ENCODE results near the gene KATNBL1.
A peak's percentile ranks its signal among the peaks of the same experiment; 100 is the strongest.
"Not testable (repeated sequence)": the region's sequence is repeated elsewhere in the genome, so short reads cannot be mapped to it uniquely, and the experiment has no call there.

The KATNBL1 gene

DNA sequence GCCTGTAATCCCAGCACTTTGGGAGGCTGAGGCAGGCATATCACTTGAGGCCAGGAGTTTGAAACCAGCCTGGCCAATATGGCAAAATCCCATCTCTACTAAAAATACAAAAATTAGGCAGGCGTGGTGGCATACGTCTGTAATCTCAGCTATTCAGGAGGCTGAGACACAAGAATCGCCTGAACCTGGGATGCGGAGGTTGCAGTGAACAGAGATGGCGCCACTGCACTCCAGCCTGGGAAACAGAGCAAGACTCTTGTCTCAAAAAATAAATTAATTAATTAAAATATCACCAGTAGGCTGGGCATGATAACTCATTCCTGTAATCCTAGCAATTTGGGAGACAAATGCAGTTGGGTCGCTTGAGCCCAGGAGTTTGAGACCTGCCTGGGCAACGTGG is 16.6 kb downstream of the KATNBL1 start:
- DNase-seq: not testable (repeated sequence)

GRCh38 chr15:34188711-34189110 is 21.2 kb downstream of the KATNBL1 start:
- DNase-seq: no peak

DNA sequence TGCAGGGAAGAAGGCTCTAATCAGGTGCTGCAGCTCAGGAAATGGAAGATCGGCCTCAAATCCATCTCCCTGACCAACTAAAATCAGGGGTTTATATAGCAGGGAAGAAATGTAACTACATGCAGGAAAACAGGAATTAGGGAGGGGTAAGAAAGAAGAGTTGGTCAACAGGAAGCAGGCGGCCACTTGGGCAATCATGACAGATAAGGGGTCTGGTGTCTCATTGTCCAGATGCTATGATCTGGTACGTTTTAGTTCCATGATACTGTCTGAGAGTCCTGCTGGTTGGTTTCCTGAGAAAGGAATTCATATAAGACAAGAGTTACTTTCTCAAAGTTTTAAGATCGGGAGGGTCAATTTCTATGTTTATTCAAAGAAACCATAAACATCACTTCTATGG is 24.2 kb downstream of the KATNBL1 start:
- no peak for DNase-seq

DNA sequence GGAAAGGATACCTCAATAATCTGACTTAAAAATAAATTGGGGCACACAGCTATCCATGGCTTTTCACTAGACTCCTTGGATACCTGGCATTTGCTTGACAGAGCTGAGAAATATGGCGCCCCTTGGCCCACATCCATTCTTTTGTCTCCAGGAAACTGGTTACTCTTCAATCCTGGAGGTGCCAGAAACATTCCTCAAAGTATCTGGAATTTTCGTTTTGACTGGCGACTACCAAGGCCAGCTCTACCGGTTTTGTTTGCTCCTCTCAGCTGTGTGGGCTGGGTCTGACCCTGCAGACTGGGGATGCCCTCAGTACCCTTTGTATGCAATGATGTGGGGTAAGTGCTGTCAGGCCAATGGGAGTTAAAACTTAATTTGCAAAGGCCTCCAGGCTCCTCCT is 27.0 kb downstream of the KATNBL1 start:
- no peak for DNase-seq

- DNase-seq: no peak
These were observed 30.7 kb downstream of the KATNBL1 start for GRCh38 chr15:34179234-34179633.

GRCh38 chr15:34165987-34166573 is 43.8 kb downstream of the KATNBL1 start:
- DNase-seq: not testable (repeated sequence)

DNA sequence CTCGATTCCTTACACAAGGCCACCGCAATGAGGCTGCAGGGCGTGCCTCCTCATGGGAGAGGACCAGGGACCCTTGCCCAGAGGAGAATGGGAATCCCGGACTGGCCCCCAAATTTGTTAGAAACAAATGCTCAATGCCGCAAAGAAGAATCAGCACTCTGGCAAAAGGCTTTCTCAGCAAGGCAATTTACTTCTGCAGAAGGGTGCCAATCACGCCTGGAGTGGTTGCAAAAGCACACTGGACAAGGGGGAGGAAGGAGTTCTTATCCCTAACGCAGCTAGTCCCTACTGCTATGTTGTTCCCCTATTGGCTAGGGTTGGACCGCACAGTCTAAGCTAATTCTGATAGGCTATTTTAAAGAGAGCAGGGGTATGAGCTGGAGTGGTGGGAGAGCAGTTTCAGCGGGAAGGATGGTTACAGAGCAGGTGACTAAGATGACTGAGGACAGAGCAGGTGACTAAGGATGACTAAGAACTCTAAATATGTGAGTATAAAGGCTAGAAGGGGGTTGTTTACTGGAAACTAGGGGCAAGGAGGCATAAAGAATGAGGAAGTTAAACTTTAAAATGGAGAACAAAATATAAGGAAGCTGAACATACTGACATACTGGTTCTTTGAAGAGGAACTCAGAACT is 48.5 kb downstream of the KATNBL1 start:
- no peak for DNase-seq

DNA sequence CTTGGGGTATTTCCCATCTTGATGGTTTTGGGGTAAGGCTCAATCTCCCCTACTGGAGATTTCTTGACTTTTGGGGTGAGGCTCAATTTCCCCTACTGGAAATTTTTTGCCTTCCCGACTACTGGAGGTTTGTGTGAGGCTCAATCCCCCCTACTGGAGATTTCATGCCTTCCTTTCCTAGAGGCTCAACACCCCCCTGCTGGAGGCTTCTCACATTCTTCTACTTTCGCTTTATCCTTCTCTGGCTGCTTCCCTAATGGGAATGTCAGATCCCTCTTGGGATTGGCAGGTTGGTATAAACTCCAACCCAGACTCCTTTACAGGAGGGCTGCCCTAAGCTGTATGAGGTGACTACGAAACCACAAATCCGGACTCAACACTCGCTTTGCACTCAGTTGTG is 49.2 kb downstream of the KATNBL1 start:
- DNase-seq: no peak

DNA sequence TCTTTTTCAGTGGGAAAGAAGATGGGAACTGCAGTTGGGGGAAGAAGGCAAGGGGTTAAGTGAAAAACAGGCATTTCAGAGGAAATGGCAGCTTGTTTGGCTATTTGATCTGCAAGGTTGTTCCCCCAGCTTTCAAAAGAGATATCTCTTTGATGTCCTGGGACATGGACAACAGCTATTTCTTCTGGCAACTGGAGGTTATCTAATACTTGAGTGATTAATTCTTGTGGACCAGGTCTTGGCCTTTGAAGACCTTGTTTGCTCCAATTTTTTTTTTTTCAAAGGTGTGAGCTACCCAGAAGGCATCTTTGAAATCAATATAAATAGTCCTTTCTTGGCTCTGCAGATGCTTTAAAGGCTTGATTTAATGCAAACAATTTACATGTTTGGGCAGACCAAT is 51.5 kb downstream of the KATNBL1 start:
- no peak for DNase-seq

DNA sequence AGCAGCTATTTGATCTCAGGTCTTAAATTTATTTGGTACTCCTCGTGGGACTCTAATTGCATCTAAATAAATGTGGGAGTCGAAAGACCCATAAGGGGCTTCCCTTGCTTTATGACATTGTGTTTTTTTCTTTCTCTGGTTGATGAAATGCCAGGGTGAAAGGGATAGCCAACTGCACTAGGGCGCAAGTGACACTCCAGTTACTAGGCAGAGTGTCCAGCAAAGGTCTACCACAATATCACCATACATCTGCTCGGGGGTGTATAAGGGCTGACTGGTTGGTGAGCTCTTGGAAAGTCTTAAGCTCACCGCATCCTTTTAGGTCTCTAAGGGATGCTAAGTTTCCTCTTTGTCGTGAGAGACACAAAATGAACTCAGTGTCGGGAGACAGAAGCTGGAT is 54.0 kb downstream of the KATNBL1 start:
- DNase-seq: no peak

DNA sequence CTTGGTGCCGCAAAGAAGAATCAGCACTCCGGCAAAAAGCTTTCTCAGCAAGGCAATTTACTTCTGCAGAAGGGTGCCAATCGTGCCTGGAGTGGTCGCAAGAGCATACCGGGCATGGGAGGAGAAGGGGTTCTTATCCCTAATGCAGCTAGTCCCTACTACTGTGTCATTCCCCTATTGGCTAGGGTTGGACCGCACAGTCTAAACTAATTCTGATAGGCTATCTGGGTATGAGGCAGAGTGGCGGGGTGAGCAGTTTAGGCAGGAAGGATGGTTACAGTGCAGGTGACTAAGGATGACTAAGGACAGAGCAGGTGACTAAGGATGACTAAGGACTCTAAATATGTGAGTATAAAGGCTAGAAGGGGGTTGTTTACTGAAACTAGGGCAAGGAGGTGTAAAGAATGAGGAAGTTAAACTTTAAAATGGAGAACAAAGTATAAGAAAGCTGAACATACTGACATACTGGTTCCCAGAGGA is 55.1 kb downstream of the KATNBL1 start:
- peak; percentile 20 for DNase-seq

- DNase-seq: no peak
These were observed 62.3 kb downstream of the KATNBL1 start for GRCh38 chr15:34147371-34148140.

- DNase-seq: no peak
These were observed 76.4 kb downstream of the KATNBL1 start for GRCh38 chr15:34133511-34133910.

GRCh38 chr15:34132881-34133280 is 77.0 kb downstream of the KATNBL1 start:
- DNase-seq: no peak

DNA sequence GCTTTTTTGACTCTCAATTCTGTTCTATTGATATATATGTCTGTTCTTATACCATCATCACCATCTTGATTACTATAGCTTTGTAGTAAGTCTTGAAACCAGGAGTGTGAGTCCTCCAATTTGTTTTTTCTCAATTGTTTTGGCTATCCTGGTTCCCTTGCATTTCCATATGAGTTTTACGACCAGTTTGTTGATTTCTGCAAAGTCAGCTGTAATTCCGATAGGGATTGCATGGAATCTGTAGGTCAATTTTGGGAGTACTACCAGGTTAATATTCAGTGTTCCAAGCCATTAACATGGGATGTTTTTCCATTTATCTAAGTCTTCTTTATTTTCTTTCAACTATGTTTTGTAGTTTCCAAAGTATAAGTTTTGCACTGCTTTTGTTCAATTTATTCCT is 81.0 kb downstream of the KATNBL1 start:
- no peak for DNase-seq

DNA sequence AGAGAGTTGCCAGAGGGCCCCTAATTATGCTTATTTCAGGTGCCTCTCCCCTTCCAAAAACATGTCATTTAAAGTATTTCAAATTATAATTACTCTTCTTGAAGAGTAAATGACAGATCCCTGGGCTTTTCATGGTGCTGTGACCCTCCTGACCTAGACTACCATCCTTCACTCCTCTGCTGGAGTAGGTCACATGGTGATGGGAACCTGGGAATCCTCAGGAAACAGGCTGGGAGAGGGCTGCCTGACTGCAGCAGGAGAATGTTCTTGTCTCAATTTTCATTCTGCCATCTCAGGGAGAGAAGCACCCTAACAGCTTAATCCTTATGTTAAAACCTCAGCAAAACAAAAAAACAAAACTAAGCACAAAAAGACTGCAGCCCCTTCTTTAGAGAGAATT is 83.4 kb downstream of the KATNBL1 start:
- DNase-seq: no peak

DNA sequence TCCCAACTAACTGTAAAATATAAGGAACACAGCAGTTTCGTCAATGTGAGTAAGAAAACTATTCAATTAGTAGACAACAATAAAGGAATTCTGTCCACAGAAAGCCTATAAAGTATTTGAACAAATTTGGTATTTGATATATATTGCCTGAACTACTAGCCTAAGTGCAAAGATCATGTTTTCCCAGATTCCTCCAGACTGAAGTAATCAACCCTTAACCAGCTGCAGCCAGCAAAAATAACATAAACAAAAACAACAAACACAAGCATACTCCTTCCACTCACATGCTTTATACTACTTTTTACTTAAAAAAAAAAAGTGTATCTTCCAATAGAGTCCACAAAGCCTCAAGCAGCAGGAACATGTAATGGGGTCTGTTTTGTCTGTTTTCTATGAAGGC is 84.0 kb downstream of the KATNBL1 start:
- no peak for DNase-seq

DNA sequence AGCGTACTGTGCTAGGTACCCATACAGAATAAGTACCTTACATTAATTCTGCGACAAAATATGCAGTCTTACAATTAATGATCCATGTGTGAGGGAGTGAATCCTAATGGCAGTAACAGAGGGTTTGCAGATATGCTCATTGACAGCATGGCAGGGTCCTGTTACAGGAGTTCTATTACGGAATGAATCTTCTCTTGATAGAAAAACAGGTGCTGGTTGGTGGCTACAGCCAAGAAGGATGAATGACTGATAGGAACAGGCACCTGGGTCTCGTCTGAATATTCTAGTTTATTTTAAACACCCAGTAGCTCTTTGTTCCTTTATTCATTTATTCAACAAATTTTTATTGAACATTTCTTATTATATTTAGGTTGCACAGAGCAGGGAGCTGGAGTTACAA is 85.2 kb downstream of the KATNBL1 start:
- DNase-seq: no peak

DNA sequence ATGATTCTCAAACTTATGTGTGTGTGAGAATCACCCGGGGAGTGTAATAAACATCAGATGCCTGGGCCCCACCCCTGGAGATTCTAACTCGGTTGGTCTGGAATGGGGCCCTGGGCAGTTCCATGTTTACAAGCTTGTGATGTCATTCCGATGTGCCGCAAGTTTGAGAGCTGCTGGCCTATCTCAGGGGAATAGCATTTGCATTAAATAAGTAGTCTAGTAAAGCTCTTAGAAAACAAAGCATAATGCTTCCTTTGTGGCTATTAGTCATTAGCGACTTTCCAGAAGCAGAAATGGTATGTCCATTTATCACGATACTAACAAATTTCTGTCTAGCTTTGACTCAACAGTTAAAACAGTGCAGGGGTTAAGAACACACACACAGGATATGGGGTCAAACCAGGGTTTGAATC is 87.1 kb downstream of the KATNBL1 start:
- no peak for DNase-seq

GRCh38 chr15:34121786-34122185 is 88.1 kb downstream of the KATNBL1 start:
- DNase-seq: not testable (repeated sequence)

DNA sequence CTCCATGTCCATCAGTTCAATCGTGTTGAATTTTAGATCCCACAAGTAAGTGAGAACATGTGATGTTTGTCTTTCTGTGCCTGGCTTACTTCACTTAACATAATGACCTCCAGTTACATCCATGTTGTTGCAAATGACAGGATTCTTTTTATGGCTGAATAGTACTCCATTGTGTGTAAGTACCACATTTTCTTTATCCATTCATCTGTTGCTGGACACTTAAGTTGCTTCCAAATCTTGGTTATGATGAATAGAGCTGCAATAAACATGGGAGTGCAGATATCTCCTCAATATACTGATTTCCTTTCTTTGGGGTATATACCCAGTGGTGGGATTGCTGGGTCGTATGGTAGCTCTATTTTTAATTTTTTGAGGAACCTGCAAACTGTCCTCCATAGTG is 89.5 kb downstream of the KATNBL1 start:
- DNase-seq: not testable (repeated sequence)

GRCh38 chr15:34119291-34119690 is 90.6 kb downstream of the KATNBL1 start:
- DNase-seq: no peak

DNA sequence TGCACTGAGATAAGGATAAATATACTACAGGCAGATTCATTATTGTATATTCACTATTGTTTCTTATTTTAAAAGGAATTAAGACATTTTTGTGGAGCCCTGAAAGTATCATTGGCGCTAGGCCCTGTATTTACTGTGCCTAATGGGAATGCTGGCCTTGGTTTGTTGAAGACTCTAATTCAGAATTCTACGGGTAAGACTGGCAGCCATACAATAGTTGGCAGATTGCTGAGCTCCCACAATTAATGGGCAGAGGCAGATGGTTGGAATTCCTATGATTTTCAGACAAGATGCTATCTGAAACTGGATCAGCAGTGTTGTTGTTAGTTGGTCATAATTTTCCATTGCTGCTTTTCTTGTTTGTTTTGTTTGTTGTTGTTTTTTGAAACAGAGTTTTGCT is 93.3 kb downstream of the KATNBL1 start:
- DNase-seq: no peak

GRCh38 chr15:34114739-34115138 is 95.2 kb downstream of the KATNBL1 start:
- DNase-seq: no peak
